LNCAP (cell line): Measurements from ENCODE around the gene TUFT1.

Experiments used
- CTCF ChIP-seq: fragments of 450-650 bp; IDR thresholded peaks from 2 replicates; pipeline ENCODE4 v1.5.1; 2017; ENCODE audit warnings: mild to moderate bottlenecking

TUFT1 gene

GRCh38 chr1:151499930-151500329 is 40.2 kb upstream of the TUFT1 start:
- no peak for TF ChIP-seq CTCF

GRCh38 chr1:151501474-151501873 is 38.6 kb upstream of the TUFT1 start:
- peak; percentile 33; the same call in 1 of the 2 replicates for TF ChIP-seq CTCF

- no peak for TF ChIP-seq CTCF
Measured at GRCh38 chr1:151502035-151502700, 37.9 kb upstream of the TUFT1 start.

- TF ChIP-seq CTCF = no peak
Measured at GRCh38 chr1:151502859-151503780, 37.0 kb upstream of the TUFT1 start.

GRCh38 chr1:151504252-151504651 is 35.9 kb upstream of the TUFT1 start:
- TF ChIP-seq CTCF = no peak

- TF ChIP-seq CTCF = no peak
Measured at GRCh38 chr1:151504759-151505158, 35.4 kb upstream of the TUFT1 start.

- no peak for TF ChIP-seq CTCF
Measured at GRCh38 chr1:151508833-151509232, 31.3 kb upstream of the TUFT1 start.
